ENCODE results near the gene OSBPL7. TPM values are rescaled to one million over a fixed set of nuclear protein-coding genes. Genes with fewer than 3 reads are reported as not detected.

OSBPL7 gene
- total RNA-seq, 2 donors from 2014 or later = 52.4 to 59.6 TPM

DNA sequence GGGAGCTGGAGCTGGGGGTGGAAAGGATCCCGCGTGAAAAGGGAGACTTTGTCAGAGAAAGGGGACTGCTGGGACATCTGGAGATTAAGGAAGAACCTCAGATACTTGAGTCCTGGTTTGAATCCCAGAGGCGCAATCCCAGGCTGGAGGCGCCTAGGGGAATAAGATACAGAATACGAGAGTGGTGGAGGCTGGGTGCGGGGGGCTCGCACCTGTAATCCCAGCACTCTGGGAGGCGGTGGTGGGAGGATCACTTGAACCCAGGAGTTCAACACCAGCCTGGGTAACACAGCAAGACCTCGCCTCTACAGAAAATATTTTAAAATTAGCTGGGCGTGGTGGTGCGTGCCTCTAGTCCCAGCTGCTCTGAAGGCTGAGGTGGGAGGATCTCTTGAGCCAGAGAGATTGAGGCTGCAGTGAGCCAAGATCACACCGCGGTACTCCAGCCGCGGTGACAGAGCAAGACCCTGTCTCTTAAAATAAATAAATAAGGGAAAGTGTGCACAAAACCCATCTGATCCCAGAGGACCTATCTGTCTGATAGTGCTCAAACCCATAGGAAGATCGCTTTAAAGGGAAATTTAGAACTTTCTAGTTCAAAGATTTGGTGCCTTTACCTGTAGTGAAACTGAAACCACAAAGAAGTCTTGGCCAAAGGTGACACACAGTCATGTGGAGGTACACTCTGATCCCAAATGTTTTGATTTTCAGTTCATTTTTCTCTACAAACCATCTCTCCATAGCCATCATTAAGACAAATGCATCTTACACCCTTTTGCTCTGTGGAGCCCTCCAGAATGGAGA lies 20.1 kb upstream of the OSBPL7 start:
- peak overlapping the region; percentile 84 for H3K27ac Mint-ChIP-seq
- H3K4me3 Mint-ChIP-seq = peak overlapping the region; percentile 98
- H3K27me3 Mint-ChIP-seq = peaks cover 26% of the 10 kb centered on the region
- H3K4me1 Mint-ChIP-seq = peaks cover 16% of the 10 kb centered on the region
- DNase-seq = no peak
- no peaks in the 10 kb centered on the region for H3K36me3 Mint-ChIP-seq (ENCODE audit: low read depth)
- ATAC-seq = no peak
- no peaks in the 10 kb centered on the region for H3K9me3 ChIP-seq (ENCODE audit: control insufficient read depth, low read length, poor library complexity, severe bottlenecking)

DNA sequence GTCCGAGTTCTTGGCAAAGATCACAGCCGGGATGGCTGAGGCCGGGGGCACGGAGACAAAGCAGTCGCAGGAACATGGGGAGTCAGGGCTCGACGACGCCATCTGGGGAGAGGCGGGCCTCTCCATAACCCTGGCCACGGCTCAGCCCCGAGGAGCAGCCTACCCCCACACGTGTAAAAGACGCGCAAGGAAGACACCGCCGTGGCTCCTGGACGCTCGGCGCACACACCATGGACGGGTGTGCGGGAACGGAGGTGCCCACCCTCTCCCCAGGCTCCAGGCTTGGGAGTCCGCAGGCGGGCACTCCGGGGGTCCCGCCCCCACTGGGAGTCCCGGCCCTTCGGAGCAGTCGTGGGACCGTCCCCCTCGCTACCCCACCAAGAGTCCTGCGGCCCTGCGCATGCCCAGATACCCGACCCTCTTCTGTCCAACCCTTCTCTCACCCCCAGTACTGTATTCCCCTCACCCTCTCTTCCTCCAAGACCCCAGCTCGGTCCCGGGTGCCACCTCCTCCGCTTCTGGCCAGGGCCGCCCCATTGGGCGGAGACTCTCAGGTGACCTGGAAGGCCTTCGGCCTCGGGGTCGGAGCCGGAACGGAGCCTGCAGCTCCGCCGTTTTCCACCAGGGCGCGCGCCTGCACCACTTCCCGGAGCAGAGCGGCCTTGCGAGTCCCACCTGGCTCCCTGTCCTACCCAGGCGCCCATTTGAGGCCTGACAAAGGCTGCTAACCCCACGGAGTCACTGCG lies 19.3 kb upstream of the OSBPL7 start, which contains the start of gene SCRN2:
SCRN2 (minus strand) TSS at position 532 of the 746 bp plus-strand sequence; CDS start at position 102, 430 bp downstream.
- ATAC-seq (peak; percentile 90), DNase-seq (peak; percentile 74 to 84 (median 75))
- no peaks in the 10 kb centered on the region for H3K36me3 Mint-ChIP-seq (ENCODE audit: low read depth)
- peak within 1 kb of the TSS; percentile 98 for H3K4me3 Mint-ChIP-seq
- no peaks in the 10 kb centered on the region for H3K9me3 ChIP-seq (ENCODE audit: control insufficient read depth, low read length, poor library complexity, severe bottlenecking)
- H3K27me3 Mint-ChIP-seq = peaks cover 19% of the 10 kb centered on the region
- H3K4me1 Mint-ChIP-seq = peaks cover 17% of the 10 kb centered on the region
- H3K27ac Mint-ChIP-seq = peak within 1 kb of the TSS; percentile 84

DNA sequence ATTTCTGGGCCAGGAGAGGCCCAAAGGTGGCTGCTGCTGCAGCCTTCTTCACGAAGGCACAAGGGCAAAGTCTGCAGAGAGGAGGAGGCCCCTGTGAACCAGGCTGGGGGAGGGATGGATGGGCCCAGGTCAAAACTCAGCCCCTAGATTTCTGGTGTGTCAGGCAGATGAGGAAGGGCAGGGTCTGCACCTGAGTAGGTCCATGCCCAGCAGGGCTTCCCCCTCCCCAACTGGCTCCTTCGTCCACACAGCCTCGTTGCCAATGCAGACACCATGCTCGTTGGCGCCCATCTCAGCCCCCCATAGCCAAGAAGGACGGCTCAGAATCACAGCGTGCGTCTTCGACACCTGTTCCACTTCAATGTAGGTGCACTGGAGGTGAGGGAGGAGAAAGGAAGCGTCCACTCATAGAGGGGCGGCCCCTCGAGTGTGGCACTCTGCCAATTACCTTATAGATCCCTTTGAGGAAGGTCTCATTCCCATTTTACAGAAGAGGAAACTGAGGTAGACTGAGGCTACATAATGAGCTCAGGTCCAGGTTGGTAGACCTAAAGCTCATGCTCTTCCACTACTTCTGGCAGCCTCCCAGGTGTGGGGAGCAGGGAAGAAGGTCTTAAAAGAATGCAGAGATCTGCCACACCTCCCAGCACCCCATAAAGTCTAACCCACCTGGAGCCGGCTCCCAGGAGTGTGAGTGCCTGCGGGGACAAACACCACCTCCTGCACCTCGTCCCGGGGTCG lies 18.6 kb upstream of the OSBPL7 start:
- Mint-ChIP-seq H3K4me1 (peaks cover 22% of the 10 kb centered on the region), H3K4me3 (peak overlapping the region; percentile 98), H3K36me3 (ENCODE audit: low read depth) (no peaks in the 10 kb centered on the region), H3K27ac (peak overlapping the region; percentile 84), H3K27me3 (peaks cover 11% of the 10 kb centered on the region)
- DNase-seq = no peak
- ATAC-seq = no peak
- no peaks in the 10 kb centered on the region for H3K9me3 ChIP-seq (ENCODE audit: control insufficient read depth, low read length, poor library complexity, severe bottlenecking)

DNA sequence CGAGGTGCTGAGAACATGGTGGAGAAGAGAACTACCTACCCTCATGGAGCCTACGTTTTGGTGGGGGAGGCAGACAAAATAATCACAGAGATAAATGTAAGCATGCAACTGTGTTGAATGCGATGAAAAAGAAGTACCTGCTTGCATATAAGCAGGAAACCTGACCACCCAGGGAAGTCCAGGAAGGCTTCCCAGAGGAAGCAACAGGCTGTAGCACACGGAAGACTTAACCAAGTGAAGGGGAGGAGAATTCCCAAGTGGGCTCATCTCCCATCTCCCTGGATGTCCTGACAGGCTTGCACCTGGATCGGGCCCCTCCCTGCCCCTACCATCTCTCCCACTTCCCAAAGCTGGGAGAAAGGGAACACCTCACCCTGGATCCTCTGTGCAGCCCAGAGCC lies 17.5 kb upstream of the OSBPL7 start:
- no peaks in the 10 kb centered on the region for H3K36me3 Mint-ChIP-seq (ENCODE audit: low read depth)
- ATAC-seq = no peak
- H3K4me1 Mint-ChIP-seq = peaks cover 32% of the 10 kb centered on the region

DNA sequence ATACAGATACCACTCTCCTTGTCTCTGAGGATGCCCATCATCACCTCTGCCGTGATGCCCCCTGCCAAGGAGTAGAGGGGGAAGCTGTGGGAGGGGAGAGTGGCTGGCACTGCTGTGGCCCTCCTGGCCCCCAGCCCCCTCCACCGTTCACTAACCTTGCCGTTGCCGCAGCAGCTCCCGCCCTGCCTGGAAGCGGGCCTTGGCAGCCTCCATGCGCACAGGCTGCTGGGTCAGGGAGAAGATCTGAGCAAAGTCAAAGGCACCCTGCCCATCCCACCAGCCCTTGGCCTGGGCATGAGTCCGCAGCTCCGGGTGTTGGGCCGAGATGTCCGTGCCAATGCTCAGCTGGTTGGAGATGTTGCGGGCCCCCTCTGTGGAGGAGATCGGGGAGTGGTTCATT lies 17.0 kb upstream of the OSBPL7 start:
- no peaks in the 10 kb centered on the region for H3K9me3 ChIP-seq (ENCODE audit: control insufficient read depth, low read length, poor library complexity, severe bottlenecking)
- Mint-ChIP-seq H3K4me1 (peaks cover 34% of the 10 kb centered on the region), H3K36me3 (ENCODE audit: low read depth) (no peaks in the 10 kb centered on the region), H3K4me3 (peak overlapping the region; percentile 39), H3K27me3 (no peaks in the 10 kb centered on the region), H3K27ac (no peak overlapping the region)
- no peak for DNase-seq
- ATAC-seq = no peak

More for the DNA sequence above, 17.5 kb upstream of the OSBPL7 start:
- Mint-ChIP-seq H3K27ac (peak overlapping the region; percentile 84), H3K4me3 (peak overlapping the region; percentile 39), H3K27me3 (peaks cover 1% of the 10 kb centered on the region)
- no peak for DNase-seq
- H3K9me3 ChIP-seq (ENCODE audit: control insufficient read depth, low read length, poor library complexity, severe bottlenecking) = no peaks in the 10 kb centered on the region

DNA sequence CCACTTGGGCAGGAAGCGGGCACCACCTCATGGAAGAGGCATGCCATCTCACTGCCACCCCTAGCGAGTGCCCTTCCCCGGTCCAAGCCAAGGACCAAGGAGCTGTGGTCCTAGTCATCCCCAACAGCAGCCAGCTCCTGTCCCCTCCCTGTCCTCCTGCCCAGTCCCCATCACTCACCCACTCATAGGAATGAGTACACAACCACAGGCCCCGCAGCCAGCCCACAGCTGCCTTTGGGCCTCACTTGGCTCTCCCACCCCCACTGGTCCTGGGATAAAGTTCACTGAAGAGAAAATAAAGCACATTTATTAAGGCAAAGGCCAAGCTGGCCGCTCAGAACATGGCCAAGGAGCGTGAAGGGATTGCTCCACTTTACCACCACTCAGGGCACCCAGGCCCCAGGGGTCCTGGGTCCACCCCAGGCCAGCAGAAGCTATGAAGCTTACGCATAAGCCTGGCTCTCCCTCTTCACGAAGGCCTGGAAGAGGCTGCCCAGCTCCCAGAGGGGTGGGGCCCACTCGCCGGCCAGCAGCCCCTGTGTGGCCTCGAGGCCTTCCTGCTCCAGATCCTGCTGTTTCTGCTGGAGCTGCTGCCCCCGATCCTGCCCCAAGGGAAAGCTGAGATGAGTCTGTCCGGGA lies 15.9 kb upstream of the OSBPL7 start:
- Mint-ChIP-seq H3K4me1 (peaks cover 29% of the 10 kb centered on the region), H3K27ac (no peak overlapping the region), H3K4me3 (no peak overlapping the region), H3K27me3 (no peaks in the 10 kb centered on the region), H3K36me3 (ENCODE audit: low read depth) (no peaks in the 10 kb centered on the region)
- no peaks in the 10 kb centered on the region for H3K9me3 ChIP-seq (ENCODE audit: control insufficient read depth, low read length, poor library complexity, severe bottlenecking)
- no peak for DNase-seq
- no peak for ATAC-seq

DNA sequence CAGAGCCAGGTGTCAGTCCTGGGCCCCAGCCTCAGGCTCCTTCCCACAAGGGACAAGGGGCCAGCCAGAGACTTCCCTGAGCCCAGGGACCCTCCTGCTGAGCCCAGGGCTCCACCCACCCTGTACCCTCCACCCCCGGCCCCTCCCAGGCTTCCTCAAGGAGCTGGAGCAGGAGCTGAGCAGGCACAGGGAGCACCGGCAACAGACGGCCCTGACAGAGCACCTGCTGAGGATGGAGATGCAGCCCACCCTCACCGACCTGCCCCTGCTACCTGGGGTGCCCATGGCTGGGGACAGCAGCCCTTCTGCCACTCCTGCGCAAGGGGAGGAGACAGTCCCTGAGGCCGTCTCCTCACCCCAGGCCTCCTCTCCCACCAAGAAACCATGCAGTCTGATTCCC lies 15.0 kb upstream of the OSBPL7 start:
- peaks cover 35% of the 10 kb centered on the region for H3K4me1 Mint-ChIP-seq
- no peak overlapping the region for H3K27ac Mint-ChIP-seq
- DNase-seq = no peak
- no peaks in the 10 kb centered on the region for H3K27me3 Mint-ChIP-seq
- no peaks in the 10 kb centered on the region for H3K36me3 Mint-ChIP-seq (ENCODE audit: low read depth)
- H3K9me3 ChIP-seq (ENCODE audit: control insufficient read depth, low read length, poor library complexity, severe bottlenecking) = no peaks in the 10 kb centered on the region
- no peak for ATAC-seq
- H3K4me3 Mint-ChIP-seq = no peak overlapping the region

DNA sequence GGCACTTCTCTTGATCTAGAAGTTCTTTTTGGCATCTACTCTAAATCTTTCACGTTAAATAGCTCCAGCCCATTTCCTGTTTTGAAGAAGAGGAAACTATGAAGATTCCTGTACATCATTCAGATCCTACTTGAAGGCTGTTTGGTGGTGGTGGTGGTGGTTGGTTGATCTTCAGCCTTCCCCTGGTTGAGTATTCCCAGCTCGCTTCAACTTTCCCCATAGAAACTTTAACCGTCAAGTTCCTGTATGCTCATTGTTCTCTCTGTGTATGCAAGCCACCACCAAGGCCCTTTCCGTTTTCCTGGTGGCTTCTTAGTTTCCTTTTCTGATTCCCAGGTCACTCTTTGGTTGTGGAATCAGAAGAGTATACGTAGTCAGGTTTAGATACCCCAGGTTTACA lies 13.2 kb upstream of the OSBPL7 start:
- peak overlapping the region; percentile 99 for H3K27ac Mint-ChIP-seq
- H3K27me3 Mint-ChIP-seq = no peaks in the 10 kb centered on the region
- peaks cover 2% of the 10 kb centered on the region for H3K36me3 Mint-ChIP-seq (ENCODE audit: low read depth)
- DNase-seq (no peak), ATAC-seq (no peak)
- H3K4me1 Mint-ChIP-seq = peaks cover 37% of the 10 kb centered on the region
- H3K9me3 ChIP-seq (ENCODE audit: control insufficient read depth, low read length, poor library complexity, severe bottlenecking) = no peaks in the 10 kb centered on the region
- no peak overlapping the region for H3K4me3 Mint-ChIP-seq

DNA sequence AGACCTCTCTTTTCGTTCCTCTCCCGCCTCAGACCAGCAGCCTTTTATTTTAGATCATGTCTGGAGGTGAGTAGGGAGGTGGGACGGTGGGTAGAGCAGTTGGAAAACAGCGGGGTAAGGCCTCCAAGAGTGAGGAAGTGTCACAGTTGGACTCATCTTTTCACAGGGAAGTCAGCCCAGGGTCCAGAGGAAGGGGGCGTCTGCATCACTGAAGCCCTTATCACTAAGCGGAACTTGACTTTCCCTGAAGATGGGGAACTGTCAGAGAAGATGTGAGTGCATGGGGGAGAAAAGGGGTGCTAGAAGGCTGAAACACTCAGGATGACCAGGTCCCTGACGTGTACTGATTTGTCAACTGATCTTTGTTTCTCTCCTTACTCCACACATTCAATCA lies 10.3 kb upstream of the OSBPL7 start:
- peak overlapping the region; percentile 99 for H3K27ac Mint-ChIP-seq
- H3K36me3 Mint-ChIP-seq (ENCODE audit: low read depth) = peaks cover 2% of the 10 kb centered on the region
- no peak for DNase-seq
- H3K9me3 ChIP-seq (ENCODE audit: control insufficient read depth, low read length, poor library complexity, severe bottlenecking) = no peaks in the 10 kb centered on the region
- H3K4me1 Mint-ChIP-seq = peaks cover 43% of the 10 kb centered on the region
- H3K27me3 Mint-ChIP-seq = no peaks in the 10 kb centered on the region
- peak overlapping the region; percentile 99 for H3K4me3 Mint-ChIP-seq
- ATAC-seq = no peak

DNA sequence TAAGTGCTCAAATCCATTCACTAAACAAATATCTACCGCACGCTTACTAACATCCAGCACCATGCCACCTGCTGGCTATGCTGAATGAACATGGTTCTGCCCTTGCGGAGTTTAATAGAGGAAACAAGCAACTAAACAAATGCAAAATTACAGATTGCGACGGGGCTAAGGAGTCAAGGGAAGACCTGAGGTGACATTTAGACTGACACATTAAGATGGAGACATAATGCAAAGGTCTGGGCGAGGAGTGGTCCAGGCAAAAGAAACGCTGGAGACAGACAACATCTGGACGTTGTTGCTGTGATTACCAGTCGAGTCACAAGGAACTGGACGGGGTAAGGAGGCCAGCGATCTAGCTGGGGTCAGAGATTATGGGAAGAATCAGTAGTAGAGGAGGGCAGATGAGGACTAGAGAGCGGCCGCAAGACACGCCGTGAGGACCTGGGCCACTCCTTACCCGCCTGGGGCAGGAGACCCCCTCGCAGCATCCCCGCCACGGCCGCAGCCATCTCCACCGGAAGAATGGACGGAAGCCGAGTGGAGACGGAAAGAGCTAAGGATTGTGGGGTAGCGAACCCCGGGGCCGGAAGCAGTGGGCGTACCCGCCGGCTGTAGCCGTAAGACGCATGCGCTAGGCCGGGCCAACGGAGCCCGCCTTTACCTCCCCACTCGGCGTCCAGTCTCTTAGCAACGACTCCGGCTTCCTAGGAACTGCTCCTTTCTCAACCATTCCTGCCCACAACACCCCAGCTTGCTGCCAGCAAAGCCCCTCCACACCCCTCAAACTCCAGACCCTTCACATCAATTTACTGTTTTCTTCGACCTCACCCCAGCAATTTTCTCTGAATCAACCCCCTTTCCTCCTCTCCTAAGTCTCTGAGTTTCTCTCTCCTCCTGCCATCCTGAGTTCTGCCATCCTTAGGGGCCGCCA lies 9.7 kb upstream of the OSBPL7 start, which contains the start of the genes LRRC46 and MRPL10:
LRRC46 (plus strand) TSS at position 668 of the 931 bp plus-strand sequence. CDS start 320 bp downstream, outside the sequence.
MRPL10 (minus strand) TSS at position 539 of the 931 bp plus-strand sequence; CDS start at position 509, 30 bp downstream.
- ATAC-seq (peak; percentile 74), DNase-seq (peak; percentile 82 to 86 (median 85))
- no peaks in the 10 kb centered on the region for H3K9me3 ChIP-seq (ENCODE audit: control insufficient read depth, low read length, poor library complexity, severe bottlenecking)
- H3K27me3 Mint-ChIP-seq = no peaks in the 10 kb centered on the region
- H3K4me1 Mint-ChIP-seq = peaks cover 43% of the 10 kb centered on the region
- H3K27ac Mint-ChIP-seq = peak within 1 kb of the TSS; percentile 99
- H3K4me3 Mint-ChIP-seq = peak within 1 kb of the TSS; percentile 99
- peaks cover 2% of the 10 kb centered on the region for H3K36me3 Mint-ChIP-seq (ENCODE audit: low read depth)

DNA sequence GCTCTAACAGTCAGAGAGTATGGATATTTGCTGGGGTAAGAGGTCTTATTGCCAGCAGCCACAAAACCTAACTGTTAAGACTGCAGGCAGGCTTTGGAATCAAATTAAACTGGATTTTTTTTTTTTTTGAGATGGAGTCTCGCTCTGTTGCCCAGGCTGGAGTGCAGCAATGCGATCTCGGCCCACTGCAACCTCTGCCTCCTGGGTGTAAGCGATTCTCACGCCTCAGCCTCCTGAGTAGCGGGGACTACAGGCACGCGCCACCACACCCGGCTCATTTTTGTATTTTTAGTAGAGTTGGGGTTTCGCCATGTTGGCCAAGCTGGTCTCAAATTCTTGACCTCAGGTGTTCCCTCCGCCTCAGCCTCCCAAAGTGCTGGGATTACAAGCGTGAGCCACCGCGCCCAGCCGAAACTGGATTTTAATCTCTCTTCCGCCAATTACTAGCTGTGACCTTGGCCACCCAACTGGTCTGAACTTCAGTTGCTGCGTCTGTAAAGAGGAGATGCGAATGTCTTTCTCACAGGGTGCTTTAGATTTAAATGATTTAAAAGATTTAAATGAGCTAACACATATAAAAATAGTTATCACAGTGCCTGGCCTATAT lies 8.9 kb upstream of the OSBPL7 start:
- no peaks in the 10 kb centered on the region for H3K27me3 Mint-ChIP-seq
- H3K4me1 Mint-ChIP-seq = peaks cover 38% of the 10 kb centered on the region
- H3K9me3 ChIP-seq (ENCODE audit: control insufficient read depth, low read length, poor library complexity, severe bottlenecking) = no peaks in the 10 kb centered on the region
- H3K36me3 Mint-ChIP-seq (ENCODE audit: low read depth) = peaks cover 3% of the 10 kb centered on the region
- ATAC-seq = peak; percentile 1
- no peak for DNase-seq
- H3K4me3 Mint-ChIP-seq = peak overlapping the region; percentile 99
- peak overlapping the region; percentile 99 for H3K27ac Mint-ChIP-seq
